GM13977 (cell line): ENCODE measurements around the gene ACOT11.

Experiments
- DNase-seq: peaks from one replicate; pipeline ENCODE4 v3.0.0; 2012; ENCODE audit warnings: low spot score
- in situ Hi-C: fragments of 300-500 bp; cut with MboI; formaldehyde crosslinking; loops from one replicate; pipeline ENCODE4 v1.12.0; 2022; ENCODE audit warnings: low sequenced_read_pairs, low pct_unique_long_range_greater_than_20kb, mixed read lengths, inconsistent platforms; ENCODE audit not compliant: unreplicated experiment
- TF ChIP-seq, protein P1 (sequence below): IDR thresholded peaks from 2 replicates; pipeline ENCODE4 v1.5.1; 2012; ENCODE audit warnings: mild to moderate bottlenecking, control low read depth; ENCODE audit not compliant: insufficient read depth; ENCODE audit errors: extremely low read depth, missing control alignments

Gene ACOT11

GRCh38 chr1:54611621-54612020, 63.6 kb downstream of the ACOT11 start:
- TF ChIP-seq, protein P1, sequence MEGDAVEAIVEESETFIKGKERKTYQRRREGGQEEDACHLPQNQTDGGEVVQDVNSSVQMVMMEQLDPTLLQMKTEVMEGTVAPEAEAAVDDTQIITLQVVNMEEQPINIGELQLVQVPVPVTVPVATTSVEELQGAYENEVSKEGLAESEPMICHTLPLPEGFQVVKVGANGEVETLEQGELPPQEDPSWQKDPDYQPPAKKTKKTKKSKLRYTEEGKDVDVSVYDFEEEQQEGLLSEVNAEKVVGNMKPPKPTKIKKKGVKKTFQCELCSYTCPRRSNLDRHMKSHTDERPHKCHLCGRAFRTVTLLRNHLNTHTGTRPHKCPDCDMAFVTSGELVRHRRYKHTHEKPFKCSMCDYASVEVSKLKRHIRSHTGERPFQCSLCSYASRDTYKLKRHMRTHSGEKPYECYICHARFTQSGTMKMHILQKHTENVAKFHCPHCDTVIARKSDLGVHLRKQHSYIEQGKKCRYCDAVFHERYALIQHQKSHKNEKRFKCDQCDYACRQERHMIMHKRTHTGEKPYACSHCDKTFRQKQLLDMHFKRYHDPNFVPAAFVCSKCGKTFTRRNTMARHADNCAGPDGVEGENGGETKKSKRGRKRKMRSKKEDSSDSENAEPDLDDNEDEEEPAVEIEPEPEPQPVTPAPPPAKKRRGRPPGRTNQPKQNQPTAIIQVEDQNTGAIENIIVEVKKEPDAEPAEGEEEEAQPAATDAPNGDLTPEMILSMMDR = no peak
- in situ Hi-C loops = no loop called here
- no peak for DNase-seq

DNA sequence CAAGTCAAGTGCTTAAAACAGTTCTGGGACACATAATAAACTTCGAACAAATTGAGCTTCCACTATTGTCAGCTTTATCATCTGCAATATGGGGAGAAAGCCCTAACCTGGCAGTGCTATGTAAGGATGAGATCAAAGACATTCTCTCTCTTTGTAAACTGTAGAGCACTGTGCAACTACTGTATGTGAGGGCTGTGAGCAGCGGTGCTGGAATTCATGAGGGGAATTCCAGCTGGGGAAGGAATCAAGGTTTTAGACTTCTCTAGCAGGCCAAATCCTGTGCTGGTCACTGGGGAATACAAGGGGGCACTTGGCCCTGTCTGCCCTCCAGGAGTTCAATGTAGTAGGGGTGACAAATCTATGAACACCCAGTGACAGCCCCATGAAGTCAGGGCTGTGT, 66.0 kb downstream of the ACOT11 start:
- TF ChIP-seq, protein P1 = no peak
- in situ Hi-C loops = no loop called here
- DNase-seq = no peak

DNA sequence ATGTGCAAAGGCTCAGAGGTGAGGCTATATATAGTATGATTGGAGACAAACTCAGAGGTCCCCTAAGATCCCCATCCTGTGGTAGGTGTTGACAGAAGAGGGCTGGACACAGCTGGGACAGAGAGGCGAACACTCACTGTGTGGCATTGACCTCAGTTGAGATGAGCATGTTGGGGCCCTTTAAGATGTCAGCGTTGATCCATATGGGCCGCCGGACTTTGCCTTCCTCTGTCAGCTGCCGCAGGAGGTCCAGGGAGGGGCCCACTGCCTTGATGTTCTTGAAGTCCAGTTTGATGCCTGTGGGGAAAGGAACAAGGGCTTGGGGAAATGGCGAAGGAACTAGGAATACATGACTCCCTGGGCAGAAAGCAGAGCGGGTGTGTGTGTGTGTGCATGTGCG, 66.5 kb downstream of the ACOT11 start:
- TF ChIP-seq, protein P1 = no peak
- DNase-seq = no peak
- in situ Hi-C loops = no loop called here

- TF ChIP-seq, protein P1 = no peak
- DNase-seq = no peak
- in situ Hi-C loops = no loop called here
Observed at GRCh38 chr1:54615531-54616279, 67.7 kb downstream of the ACOT11 start.

- TF ChIP-seq, protein P1 = no peak
- DNase-seq = no peak
- in situ Hi-C loops = no loop called here
Observed at GRCh38 chr1:54619749-54620148, 71.7 kb downstream of the ACOT11 start.

GRCh38 chr1:54623216-54624007, 75.4 kb downstream of the ACOT11 start, which contains the start of gene FAM151A:
Gene FAM151A (minus strand): TSS chr1:54623525. CDS start chr1:54623395, 130 bp downstream.
- DNase-seq = no peak
- TF ChIP-seq, protein P1 = no peak
- in situ Hi-C loops = no loop called here
